Left lobe of liver (tissue), 2 donors: Measurements from ENCODE around the gene HIPK3. TPM values are rescaled to one million over a fixed set of nuclear protein-coding genes. Genes with fewer than 3 reads are reported as not detected.
"Not testable (repeated sequence)": the region's sequence is repeated elsewhere in the genome, so short reads cannot be mapped to it uniquely, and the experiment has no call there.

ENCODE experiments used
- ATAC-seq: fragments of 200-7000 bp; cut with Tn5 transposase; one replicate; pipeline ENCODE4 v1.9.1; 2020; ENCODE audit warnings: mild to moderate bottlenecking, moderate library complexity
- DNase-seq: peaks from one replicate; pipeline ENCODE4 v3.0.0-alpha.2; 2020; ENCODE audit warnings: low spot score
- total RNA-seq: library from RNA; stranded (reverse); gene quantifications from one replicate; pipeline ENCODE4 v1.2.1, GENCODE V29; 2021
- donor health status: DM: no; HTN: no; CAD: no; lungs with moderate emphysema.
- donor health status: DM: no; HTN: yes; CAD: no.

HIPK3 gene
- total RNA-seq: 34.9 TPM

DNA sequence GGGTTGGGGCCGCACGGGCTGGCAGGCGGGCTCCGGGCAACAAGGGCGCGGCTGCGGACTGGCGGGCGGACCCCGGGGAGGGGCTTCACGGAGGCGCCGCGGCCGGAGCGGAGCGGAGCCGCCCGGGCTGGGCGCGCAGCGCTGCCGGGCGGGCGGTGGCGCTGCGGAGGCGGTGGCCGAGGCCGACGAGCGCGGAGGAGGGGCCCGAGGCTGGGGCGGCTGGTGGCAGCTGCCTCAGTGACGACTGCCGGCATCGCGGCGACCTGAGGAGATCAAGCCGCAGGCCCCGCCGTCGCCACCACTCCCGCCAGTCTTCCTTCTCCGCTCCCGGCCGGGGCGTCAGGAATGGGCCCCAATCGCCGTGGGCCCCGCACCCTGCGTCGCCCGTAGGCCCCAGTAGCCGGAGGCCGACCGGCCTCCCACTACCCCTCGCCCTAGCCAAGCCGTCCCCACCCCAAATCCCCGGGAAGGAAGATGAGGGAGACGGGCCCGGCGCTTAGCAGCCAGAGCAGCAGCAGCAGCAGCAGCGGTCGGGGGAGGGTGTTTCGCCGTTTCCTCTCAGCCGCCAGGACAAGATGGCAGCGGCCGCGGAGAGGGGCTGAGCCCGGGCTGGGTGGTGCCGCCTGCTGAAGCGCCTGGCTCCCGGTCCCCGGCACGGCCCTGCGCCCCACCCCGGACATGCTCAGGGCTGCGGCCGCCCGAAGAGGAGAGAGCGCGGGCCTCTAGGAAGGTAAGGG, at the start of gene HIPK3:
HIPK3 (plus strand) TSS at position 222 of the 737 bp plus-strand sequence.
- ATAC-seq (peak; percentile 86), DNase-seq (peak; percentile 86)

DNA sequence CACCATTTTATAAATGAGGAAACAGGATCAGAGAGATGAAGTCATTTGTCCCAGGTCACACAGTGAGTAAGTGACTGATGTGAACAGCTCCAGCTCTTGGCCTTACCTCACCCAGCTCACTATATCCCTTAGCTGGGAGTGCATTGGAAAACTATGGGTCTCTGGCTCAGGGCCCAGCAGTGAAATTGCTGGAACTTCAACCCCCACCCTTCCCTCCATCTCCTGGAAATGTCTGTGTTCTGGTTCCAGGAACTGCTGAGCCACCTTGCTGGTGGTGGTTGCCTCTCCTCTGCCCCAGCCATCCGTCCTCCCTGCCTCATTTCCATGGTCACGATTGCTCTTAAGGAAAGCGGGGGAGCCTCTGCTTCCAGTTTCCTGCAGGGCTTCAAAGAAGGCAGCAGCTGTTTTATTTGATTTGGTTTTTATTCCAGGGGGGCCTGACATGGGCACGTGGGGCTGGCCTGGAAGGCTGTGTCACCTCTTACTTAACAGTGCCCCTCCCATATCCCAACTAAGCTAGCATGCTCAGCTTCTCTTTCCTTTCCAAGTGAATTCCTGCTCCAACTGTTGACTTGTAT, 49.7 kb upstream of the HIPK3 start:
- DNase-seq (no peak), ATAC-seq (no peak)

DNA sequence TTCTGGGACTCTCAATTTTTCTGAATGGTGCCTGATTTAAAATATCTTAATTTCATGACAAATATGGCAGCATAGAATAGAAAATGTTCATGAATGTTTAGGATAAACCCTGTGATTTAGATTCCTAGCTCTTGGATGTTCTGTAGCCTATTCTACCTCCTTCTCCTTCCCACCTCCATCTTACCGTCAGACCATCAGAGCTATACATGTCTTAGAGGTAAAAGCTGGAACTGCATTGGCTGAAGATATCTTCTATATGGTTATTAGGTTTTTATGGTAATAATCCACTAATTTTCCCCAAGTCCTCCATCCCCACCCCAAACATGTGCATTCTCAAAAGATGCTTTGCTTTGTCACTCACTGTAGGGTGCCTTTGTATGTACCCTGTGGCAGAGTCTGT, 49.0 kb upstream of the HIPK3 start:
- ATAC-seq: no peak
- no peak for DNase-seq

DNA sequence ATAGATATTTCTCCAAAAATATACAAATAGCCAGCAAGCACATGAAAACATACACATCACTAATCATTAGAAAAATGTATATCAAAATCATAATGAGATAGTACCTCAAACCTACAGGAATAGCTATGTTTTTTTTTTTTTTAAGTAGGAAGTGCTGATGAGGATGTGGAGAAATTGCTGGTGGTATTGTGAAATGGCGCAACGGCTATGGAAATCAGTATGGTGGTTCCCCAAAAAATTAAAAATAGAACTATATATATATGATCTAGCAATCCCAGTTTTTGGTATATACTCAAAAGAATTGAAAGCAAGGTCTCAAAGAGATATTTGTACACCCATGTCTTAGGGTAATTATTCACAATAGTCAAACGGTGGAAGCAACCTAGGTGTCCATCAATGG, 46.0 kb upstream of the HIPK3 start:
- ATAC-seq (no peak), DNase-seq (no peak)

DNA sequence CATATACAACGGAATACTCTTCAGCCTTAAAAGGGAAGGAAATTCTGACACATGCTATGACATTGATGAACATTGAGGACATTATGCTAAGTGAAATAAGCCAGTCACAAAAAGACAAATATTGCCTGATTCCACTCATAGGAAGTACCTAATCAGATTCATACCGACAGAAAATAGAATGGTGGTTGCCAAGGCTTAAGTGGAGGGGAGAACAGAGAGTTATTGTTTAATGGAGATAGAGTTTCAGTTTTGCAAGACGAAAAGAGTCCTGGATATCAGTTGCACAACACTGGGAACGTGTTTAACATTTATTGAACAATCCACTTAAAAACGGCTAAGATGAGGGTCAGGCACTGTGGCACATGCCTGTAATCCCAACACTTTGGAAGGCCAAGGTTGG, 45.6 kb upstream of the HIPK3 start:
- DNase-seq (no peak), ATAC-seq (peak; percentile 31)

DNA sequence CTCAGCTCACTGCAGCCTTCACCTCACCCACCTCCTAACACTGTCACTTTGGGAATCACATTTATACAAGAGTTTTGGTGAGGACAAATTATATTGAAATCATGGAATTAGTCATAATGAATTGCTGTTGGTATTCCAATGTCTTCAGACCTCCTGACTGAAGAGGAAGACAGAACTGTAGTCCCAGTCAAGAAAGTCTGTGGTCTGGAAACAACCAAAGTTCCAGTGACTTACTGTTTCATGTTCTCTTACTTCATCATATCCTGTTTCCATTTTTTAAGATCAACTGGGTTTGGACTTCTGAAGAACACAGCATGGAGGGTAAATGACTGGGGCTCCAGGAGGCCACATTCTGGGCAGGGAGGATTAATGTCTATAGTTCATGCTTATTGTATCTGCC, 43.0 kb upstream of the HIPK3 start:
- no peak for ATAC-seq
- DNase-seq: no peak

DNA sequence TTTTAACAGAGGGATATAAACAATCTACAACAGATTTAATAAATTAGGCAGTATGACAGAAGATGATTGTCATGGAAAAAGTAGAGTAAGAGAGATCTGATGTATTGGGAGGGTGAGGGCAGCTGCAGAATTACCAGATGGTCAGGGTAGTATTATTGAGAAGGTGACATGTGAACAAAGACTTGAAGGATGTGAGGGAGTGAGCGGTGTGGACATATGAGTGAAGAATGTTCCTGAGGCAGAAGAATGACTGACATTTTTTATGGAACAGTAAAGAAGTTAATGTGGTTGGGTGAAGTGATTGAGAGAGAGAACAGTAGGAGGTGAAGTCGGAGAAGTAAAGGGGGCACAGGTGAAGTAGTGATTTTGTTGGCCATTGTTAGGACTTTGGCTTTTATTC, 42.4 kb upstream of the HIPK3 start:
- no peak for ATAC-seq
- DNase-seq: no peak

DNA sequence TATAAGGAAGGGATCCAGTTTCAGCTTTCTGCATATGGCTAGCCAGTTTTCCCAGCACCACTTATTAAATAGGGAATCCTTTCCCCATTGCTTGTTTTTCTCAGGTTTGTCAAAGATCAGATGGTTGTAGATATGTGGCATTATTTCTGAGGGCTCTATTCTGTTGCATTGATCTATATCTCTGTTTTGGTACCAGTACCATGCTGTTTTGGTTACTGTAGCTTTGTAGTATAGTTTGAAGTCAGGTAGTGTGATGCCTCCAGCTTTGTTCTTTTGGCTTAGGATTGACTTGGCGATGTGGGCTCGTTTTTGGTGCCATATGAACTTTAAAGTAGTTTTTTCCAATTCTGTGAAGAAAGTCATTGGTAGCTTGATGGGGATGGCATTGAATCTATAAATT, 40.5 kb upstream of the HIPK3 start:
- DNase-seq, ATAC-seq: not testable (repeated sequence)

DNA sequence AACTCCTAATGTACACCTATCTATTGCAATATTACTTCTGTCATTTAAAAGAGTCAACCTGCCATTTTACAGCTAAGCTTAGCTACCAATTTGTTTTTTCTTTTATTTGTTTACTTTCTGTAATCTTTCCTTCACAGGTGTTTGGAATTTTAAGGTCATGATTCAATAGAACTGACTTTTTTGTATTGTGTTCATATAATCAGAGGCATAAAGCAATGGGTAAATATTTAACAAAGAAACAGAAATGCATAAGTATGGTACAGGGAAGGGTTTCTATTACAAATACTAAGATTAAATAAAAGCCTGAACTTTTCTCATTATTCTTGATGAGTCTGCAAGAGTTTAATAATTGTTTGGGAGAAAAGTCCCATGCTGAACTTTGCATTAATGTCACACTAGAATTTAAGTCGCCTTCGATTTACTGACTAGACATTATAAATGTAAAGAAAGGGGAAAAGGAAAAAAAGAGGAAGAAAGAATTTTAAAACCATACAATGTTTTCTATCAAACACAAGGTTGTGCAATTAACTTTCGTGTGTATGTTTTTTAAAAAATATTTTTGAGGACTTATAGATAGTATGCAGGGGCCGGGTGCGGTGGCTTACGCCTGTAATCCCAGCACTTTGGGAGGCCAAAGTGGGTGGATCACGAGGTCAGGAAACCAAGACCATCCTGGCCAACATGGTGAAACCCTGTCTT, 35.0 kb upstream of the HIPK3 start:
- DNase-seq (no peak), ATAC-seq (no peak)

DNA sequence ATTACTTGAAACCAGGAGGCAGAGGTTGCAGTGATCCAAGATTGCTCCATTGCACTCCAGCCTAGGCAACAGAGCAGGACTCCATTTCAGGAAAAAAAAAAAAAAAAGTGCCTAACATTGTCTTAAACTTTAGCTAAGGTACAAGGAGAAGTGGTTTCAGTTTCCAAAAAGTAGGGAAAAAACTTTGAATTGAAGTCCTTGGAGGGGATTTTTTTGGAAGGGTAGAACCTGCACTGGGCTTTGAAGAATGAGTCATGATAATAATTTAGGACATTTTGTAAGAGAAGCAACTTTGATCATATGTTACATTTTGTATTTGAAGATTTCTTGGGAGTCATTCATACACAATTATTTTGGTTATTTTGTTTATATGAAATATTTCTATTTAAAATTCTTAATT, 31.8 kb upstream of the HIPK3 start:
- DNase-seq (no peak), ATAC-seq (no peak)

DNA sequence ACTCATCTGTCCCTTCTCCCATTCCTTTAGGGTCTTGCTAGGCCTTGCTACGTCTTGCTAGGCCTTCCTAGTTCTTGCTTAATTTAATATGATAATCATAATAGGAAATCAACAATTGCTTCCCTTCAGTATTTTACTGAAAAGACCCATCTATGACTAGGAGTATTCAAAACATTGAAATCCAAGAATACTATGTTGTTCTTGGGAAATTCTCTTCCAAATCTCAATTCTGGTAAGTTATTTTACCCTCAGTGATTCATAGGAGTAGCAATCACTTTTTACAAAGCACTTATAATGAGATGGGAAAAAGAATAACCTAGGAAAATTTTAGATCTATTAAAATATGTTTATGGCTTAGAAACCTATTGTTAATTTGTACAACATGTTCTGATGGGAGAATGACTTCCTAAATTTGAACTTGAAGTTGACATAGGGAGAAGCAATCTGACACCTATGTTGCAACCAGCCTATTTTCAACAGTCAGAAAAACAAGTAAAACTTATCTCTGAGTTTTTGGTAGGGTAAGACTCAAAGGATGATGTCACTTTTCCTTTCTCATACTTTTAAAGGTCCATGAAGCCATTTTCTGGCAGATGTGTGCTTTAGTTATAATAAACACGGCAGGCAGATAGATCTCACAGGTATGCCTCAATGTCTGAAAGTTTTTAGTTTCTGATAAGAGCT, 29.5 kb upstream of the HIPK3 start:
- peak; percentile 37 for ATAC-seq
- DNase-seq: no peak

DNA sequence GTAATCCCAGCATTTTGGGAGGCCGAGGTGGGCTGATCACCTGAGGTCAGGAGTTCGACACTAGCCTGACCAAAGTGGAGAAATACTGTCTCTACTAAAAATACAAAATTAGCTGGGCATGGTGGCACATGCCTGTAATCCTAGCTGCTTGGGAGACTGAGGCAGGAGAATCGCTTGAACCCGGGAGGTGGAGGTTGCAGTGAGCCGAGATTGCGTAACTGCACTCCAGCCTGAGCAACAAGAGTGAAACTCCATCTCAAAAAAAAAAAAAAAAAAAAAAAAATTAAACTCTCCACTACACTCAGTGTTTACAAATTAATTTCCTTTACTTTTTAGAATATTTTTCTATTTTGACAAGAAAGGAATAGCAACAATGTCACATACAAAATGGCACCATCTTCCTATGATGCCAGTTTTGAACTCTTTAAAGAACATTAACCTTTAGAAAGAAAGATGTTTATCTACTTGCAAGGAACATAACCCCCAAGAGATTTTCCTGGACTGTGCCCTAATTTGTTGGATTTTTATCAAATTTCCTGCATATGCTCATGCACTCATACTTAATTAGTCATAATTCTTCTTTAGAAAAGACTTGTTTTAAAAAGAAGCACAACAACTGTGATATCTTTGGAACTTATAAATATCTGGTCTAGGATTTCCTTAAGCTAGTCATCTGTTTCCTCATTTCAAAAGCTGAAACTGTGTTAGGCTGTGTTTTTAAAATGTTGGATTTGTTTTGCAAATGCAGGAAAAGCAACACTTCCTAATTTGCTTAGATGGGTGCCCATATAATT, 22.6 kb upstream of the HIPK3 start:
- no peak for ATAC-seq

DNA sequence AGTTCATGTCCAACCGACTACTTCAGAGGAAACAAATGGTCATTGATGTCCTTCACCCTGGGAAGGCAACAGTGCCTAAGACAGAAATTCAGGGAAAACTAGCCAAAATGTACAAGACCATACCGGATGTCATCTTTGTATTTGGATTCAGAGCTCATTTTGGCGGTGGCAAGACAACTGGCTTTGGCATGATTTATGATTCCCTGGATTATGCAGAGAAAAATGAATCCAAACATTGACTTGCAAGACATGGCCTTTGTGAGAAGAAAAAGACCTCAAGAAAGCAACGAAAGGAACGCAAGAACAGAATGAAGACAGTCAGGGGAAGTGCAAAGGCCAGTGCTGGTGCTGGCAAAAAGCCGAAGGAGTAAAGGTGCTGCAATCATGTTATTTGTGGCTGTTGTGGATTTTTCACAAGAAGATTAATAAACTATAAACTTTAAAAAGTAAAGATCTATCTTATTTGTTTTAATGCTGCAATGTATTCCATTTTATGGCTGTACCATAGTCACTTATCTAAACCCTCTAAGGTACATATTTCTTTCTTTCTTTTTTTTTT, 20.1 kb upstream of the HIPK3 start:
- ATAC-seq (no peak), DNase-seq (no peak)

More for the DNA sequence above, 22.6 kb upstream of the HIPK3 start:
- no peak for DNase-seq

DNA sequence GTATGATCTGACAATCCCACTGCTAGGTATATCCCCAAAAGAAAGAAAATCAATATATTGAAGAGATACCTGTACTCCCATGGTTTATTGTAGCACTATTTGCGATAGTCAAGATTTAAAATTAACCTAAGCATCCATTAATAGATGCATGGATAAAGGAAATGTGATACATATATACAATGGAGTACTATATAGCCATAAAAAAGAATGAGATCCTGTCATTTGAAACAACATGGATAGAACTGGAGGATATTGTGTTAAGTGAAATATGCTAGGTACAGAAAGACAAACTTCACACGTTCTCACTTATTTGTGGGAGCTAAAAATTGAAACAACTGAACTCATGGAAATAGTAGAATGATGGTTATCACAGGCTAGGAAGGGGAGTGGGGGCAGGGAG, 14.6 kb upstream of the HIPK3 start:
- DNase-seq: no peak

DNA sequence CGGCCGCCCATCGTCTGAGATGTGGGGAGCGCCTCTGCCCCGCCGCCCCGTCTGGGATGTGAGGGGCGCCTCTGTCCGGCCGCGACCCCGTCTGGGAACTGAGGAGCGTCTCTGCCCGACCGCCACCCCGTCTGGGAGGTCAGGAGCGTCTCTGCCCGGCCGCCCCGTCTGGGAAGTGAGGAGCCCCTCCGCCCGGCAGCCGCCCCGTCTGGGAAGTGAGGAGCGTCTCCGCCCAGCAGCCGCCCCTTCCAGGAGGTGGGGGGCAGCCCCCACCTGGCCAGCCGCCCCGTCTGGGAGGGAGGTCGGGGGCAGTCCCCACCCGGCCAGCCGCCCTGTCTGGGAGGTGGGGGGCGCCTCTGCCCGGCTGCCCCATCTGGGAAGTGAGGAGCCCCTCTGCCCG, 13.5 kb upstream of the HIPK3 start:
- not testable (repeated sequence) for DNase-seq, ATAC-seq

More for the DNA sequence above, 14.6 kb upstream of the HIPK3 start:
- ATAC-seq: no peak

DNA sequence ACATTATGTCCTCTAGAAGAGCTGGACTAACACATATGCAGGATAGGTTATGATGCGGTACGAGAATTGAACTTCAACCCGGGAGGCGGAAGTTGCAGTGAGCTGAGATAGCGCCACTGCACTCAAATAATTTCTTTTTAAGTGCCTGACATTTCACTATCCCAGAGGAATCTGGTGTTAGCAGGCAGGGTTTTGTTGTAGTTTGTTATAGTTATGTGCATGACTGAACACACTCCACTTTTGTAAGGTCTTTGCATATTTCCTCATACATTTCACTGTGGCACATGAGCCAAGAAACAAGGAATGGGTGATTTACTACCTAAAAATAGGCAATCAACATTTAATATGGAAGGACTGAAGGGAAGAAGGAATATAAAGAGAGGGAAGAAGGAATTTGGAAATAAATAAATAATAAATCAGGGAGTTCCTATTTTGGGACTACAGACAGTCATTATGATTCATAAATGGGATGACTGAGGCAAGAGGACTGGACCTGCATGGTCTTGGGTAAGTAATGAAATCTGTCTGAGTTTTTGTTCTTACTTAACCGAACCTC, 8.7 kb upstream of the HIPK3 start:
- DNase-seq (no peak), ATAC-seq (no peak)

DNA sequence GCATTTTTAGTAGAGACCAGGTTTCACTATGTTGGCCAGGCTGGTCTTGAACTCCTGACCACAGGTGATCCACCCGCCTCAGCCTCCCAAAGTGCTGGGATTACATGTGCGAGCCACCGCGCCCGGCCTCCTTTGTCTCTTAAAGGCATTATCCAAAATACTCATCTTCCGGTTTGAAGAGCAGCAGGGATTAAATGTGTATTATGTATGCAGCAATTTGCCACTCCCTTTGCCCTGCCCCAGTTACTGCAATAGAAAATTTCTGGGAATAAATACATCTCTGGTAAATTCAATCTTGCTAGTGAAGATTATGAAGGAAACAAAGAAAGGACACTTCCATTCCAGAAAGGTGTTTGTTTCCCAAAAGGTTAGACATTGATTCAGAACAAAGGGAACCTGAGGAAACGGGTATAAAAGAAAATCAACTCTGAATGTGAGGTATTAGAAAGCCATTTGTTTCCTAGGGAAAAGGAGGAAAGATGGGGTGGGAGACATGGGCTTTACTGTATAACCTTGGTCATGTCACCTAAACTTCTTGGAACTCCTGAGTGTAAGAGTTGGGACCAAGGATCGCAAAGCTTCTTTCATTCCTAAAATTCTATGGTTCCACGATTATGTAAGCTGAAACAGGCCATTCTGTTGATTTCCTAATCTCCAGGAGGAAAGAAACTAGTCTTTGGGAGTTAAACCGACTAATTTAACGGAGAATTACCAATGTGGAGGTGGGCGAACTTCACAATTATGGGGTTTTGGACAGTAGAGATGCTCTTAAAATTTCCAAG, 959 bp upstream of the HIPK3 start:
- no peak for DNase-seq

DNA sequence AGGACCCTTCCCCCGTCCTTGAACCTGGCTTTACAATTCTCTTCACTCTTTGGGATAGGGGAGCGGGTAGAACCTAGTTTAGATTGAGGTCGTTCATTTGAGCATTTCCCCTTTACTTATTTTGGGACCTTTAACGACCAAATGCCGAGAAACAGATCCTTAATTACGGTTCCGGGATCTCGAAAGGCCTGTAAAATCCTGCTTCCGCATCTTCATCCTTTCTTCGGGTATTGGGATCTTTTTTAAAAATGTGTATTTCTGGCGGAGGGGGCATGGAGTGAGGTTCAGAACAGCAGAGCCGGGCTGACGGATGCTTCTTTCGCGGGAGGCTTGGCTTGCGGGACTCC, 395 bp upstream of the HIPK3 start:
- no peak for ATAC-seq
- DNase-seq: no peak

More for the DNA sequence above, 959 bp upstream of the HIPK3 start:
- ATAC-seq: no peak

DNA sequence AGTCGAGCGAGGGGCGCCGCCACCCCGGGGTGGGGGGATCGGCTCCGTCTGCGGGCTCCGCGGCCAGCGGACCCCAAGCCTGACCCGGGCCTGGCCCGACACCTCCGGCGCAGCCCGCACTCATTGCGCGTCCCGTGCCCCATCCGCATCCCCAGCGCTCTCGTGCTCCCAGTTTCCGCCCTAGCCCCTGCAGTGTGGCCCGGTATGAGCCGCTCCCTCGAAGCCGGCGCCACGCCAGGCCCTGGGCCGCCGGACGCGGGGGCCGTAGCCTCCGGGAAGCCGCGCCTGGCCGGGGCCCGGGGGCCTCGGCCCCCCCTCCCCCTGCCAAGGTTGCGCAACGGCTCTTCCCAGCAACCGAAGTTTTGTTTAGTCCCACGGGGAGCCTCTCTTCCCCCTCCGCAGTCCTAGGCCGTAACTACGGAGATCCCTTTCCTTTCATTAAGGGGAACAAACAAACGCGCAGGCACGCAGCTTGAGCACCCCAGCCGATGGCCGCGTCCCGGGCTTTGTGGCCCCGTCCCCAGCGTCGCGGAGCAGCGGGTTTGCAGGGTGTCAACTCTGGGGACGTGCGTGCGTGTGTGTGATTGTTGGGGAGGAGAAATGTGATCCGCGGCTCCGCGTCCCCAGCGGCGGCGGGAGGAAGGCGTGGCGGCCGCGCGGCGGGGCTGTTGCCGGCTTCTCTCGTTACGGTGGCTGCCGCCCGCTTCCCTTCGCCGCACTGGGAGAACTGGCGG, 883 bp downstream of the HIPK3 start:
- peak; percentile 76 for ATAC-seq

More for the DNA sequence above, 883 bp downstream of the HIPK3 start:
- peak; percentile 85 for DNase-seq
